GM19240 (cell line): ENCODE measurements around the gene CLCN6.

Experiments
- DNase-seq: peaks from one replicate; pipeline ENCODE4 v3.0.0; 2011; ENCODE audit warnings: low spot score; ENCODE audit not compliant: insufficient read length

The CLCN6 gene

DNA sequence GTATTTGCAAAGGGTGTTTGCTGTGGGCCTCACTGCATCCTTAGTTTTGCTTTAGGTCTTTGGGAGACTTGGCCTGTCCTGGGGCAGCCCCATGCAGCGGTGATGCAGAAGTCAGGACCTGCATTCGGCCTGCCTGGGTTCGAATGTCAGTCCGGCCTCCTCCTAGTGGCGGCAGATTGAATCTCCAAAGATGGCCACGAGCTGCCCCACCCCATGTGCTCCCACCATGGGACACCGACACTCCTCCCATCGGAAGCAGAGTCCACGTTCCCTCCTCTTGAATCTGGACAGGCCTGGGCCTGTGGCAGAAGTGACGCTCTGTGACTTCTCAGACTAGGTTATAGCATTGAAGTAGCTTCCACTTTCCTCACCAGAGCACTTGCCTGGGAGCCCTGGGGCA, 69.1 kb downstream of the CLCN6 start:
- no peak for DNase-seq

DNA sequence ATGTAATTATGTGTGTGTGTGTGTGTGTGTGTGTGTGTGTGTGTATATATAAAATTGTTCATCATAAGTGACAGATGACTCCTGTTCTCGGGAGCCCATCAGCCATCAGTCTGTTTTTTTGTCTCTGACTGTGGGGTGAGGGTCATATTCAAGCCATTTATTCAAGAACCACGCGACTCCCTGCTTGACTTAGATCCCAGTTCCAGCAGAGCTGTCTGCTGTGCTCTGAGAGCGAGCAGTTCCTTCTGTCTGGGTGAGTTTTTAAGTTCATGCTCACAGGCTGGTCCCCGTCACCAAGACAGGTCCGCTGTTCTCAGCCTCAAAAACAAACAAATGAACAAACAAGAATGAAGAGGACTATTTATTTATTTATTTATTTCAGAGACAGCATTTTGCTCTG, 71.1 kb downstream of the CLCN6 start:
- DNase-seq: no peak

GRCh38 chr1:11878081-11878890, 72.3 kb downstream of the CLCN6 start:
- no peak for DNase-seq

DNA sequence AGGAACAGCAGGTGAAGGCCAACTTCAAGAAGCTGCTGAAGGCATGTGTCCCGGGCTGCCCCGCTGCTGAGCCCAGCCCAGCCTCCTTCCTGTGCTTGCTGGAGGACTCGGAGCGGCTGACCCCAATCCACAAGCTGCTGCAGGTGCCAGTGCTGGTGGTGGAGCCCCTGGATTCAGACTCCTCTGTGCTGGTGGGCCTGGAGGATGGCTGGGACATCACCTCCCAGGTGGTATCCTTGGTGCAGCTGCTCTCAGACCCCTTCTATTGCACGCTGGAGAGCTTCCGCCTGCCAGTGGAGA, 72.8 kb downstream of the CLCN6 start:
- DNase-seq: no peak

DNA sequence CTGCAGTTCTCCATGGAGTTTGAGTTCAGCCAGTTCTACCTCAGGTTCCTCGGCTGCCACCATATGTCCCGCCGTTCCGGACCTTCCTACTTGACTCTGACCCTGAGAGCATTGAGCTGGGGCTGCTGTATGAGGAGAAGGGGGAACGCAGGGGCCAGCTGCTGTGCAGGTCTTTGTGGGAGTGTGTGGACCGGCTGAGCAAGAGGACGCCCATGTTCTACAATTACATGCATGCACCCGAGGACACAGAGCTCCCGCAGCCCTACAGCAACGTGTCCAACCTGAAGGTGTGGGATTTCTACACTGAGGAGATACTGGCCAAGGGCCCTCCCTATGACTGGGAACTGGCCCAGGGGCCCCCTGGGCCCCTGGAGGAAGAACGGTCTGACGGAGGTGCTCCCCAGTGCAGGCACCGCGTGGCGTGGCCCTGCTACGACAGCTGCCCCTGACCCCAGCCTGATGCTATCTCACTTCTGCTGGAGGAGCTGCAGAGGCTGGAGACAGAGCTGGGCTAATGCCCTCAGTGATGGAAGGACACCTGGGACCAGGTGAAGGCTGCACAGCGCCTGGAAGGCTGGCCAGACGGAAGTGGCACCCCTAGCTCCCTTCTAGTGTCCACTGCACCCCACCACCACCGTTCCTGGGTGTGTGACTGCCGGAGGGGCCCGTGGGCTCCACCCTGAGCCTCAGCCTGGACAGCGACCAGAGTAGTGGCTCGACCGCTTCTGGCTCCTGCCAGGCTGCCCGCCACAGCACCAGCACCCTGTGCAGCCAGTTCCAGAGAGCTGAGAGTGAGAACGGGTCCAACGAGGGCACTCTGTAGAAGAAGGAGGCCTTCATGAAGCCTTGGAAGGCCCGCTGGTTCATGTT, 73.6 kb downstream of the CLCN6 start:
- no peak for DNase-seq

DNA sequence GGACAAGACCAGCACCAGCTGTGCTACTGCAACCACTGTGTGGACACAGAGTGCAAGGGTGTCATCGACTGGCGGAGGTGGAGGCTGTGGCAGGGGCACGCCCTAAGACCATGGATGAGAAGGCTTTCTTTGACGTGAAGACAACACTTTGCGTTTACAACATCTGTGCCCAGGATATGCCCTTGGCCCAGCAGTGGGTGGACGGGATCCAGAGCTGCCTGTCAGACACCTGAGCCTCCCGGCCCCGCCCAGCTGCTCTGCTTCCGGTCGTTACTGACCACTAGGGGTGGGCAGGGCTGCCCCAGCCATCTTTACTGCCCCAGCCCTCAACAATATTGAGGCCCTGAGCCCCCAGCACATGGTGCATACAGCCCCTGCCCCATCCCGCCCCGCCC, 74.2 kb downstream of the CLCN6 start:
- DNase-seq: no peak

DNA sequence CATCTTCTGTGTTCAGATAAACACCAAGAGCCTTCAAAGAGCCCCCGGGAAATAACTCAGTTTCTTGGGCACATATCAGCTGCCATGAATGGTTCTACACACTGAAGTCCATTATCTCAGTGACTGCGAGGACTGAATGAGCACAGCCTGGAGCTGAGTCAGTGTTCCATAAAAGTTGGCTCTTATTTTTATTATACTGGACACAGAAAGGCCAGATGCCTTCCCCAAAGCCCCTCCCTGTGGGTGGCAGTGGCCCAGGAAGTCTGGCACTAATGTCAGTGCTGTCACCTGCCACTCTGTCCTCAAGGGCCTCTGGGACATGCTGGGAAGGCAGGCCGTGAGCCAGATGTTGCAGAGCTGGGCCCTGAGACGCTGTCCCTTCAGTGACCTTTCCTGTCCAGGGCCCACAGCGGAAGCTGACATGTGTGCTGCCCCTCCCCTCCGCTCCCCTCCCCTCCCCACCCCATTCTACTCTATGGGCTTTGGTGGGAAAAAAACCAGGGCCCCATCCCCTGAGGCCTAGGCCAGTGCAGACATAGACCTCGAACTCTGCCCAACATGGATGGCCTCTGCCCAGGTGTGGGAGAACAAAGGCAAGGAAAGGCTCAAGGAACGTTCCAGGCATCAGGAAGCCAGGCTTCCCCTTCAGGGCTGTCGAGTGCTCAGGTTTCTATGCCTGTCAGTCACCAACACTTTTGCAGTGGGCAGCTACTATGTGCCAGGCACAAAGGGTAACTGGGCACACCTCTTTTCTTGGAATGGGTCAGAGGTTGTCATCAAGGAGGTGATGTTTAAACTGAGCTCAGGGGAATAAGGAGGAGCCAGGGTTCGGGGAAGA, 75.1 kb downstream of the CLCN6 start:
- no peak for DNase-seq

DNA sequence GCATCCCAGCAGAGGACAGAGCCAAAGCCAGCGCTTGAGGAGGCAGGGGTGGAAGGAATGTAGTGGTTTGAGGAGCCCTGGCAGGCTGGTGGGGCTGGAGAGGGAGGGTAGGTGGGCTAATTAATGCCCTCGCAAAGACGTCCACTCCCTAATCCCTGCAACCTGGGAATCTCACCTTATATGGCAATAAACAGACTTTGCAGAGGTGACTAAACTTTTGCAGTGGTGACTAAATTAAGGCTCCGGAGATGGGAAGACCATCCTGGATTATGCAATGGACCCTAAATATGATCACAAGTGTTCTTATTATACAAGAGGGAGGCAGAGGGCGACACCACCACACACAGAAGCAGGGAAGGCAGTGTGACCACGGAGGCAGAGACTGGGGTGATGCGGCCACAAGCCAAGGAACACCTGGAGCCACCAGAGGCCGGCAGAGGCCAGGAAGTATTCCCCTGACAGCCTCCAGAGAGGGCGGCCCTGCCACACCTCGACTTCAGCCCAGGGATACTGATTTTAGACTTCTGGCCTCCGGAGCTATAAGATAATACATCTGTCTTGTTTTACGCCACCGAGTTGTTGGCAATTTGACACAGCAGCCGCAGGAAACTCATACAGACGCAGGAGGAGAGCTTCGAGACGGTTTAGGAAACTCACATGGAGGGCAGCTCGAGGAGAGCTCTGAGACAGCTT, 75.9 kb downstream of the CLCN6 start:
- no peak for DNase-seq

- no peak for DNase-seq
Measured at GRCh38 chr1:11882814-11883538, 77.0 kb downstream of the CLCN6 start.

DNA sequence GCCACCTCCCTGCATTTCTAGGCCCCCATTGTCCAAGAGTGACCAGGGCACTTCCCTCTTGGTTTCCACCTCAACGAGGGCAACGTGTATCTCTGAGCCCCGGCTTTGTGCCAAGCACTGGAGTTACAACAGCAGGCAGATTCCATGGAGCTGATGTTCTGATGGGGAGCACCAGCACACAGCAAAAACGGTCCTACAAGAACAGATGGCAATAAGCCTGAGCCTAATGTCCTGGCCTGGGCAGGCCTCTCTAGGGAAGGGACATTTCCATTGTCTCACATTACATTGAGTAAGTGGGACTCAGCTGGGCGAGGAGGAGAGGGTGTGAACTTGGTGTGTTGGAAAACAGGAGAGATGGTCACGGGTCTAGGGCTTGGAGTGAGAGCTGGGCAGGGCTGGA, 79.9 kb downstream of the CLCN6 start:
- DNase-seq: no peak

- DNase-seq: no peak
Measured at GRCh38 chr1:11886986-11887665, 81.1 kb downstream of the CLCN6 start.

DNA sequence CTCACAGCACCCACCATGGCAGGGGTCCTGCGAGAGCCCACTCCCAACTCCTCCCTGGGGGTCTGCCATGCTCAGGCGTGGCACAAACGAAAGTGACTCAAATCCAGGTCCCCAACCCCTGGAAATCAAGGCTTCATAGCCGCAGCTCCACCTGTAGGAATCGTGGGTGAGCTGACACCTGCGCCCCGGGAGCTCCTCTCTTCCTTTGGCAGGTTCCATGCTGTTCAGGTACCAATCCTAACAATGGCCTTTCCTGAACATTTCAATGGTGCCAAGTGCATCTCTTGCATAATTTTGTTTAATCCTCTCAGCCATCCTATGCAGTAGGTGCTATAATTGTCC, 81.6 kb downstream of the CLCN6 start:
- DNase-seq: no peak

DNA sequence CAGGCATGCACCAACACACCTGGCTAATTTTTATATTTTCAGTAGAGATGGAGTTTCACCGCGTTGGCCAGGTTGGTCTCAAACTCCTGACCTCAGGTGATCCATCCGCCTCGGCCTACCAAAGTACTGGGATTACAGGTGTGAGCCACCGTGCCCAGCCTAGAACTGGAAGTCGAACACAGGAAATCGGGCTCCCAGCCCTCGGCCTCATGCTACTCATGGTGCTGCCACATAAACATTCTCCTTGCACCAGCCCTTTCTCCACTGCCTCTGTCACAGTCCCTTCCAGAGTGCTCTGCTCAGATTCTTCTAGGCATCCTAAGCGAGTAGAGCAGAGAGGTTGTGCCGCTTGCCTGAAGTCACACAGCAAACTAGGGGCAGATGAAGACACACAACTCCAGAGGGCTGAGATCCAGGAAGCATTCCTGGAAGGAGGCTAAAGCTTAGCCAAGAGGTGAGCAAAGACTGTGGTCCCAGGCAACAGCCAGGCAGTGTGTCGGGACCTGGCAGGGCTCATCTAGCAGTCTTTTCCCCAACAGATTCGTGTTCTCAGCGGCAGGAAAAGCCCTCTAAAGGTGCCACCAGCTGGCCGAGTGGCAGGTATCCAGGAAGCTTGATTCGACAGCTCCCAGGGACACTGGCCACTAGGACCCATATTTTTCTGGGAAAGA, 82.3 kb downstream of the CLCN6 start:
- DNase-seq: no peak

DNA sequence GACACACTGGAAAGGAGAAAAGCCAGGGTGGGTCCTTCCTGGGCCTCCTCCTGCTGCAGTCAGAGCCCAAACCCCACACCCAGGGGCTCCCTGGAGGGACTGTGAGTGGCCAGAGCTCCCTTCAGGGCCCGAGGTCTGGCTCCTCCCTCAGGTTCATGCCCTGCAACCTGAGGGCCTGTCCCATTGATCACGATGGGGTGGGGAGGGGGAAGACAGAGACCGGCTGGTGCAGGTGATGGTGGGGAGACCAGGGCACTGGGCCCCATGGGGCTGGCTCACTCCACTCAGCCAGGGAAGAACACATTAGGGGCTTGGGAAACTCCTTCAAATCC, 82.9 kb downstream of the CLCN6 start:
- DNase-seq: no peak

DNA sequence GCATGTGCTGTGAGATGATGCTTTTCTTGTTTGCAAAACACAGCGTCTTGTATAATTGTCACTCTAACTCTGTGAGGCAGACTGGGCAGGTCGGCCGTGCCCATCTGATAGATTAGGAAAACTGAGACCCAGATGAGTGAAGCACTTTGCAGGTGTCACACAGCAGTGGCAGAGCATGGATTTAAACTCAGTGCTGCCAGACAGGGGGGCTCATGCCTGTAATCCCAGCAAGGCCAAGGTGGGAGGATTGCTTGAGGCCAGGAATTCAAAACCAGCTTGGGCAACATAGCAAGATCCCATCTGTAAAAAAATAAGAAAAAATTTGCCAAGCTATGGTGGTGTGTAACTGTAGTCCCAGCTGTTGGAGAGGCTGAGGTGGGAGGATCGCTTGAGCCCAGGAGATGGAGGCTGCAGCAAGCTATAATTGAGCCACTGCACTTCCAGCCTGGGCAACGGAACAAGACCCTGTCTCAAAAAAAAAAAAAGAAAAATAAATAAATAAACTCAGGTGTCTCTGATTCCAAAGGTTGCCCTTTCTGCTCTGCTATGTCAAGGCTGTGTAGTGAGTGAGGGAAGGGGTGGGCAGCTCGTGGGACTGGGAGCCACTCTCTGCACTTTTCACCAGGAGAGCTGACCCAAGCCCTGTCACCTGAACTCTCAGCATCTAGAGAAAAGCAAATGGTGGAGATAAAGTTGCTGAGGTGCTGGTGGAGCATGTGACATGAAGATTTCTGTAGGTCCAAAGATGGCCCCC, 85.6 kb downstream of the CLCN6 start:
- no peak for DNase-seq
